ENCODE measurements around the gene PPP2R5D.

DNA sequence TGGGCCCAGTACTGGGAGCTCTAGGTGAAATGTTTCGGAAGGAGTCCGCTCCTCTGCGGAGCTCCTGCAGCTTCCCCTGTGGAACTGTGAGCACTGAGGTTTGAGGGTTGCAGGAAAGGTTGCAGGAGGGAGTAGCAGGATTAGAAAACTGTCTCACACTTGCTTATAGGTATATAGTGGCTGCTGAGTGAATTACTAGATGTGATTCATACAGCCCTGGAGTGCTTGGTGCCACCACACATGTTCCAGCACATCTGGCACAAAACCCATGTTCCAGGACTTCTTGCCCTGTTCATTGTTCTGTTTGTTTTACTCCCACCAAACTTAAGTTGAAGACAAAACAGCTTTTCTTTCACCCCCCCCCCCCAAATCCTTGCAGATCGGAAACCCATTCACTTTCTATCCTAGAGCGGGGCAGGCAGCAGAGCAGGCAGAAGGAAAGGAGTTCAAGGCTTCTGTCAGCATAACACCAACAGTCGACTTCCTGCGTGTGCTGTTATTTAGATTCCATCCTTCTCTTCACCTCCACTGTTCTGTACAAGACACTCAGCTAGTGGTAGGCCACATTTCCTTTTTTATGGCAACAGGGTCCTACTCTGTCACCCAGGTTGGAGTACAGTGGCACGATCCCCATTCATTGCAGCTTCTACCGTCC lies 4.7 kb upstream of the PPP2R5D start:
- TF ChIP-seq, protein P1, sequence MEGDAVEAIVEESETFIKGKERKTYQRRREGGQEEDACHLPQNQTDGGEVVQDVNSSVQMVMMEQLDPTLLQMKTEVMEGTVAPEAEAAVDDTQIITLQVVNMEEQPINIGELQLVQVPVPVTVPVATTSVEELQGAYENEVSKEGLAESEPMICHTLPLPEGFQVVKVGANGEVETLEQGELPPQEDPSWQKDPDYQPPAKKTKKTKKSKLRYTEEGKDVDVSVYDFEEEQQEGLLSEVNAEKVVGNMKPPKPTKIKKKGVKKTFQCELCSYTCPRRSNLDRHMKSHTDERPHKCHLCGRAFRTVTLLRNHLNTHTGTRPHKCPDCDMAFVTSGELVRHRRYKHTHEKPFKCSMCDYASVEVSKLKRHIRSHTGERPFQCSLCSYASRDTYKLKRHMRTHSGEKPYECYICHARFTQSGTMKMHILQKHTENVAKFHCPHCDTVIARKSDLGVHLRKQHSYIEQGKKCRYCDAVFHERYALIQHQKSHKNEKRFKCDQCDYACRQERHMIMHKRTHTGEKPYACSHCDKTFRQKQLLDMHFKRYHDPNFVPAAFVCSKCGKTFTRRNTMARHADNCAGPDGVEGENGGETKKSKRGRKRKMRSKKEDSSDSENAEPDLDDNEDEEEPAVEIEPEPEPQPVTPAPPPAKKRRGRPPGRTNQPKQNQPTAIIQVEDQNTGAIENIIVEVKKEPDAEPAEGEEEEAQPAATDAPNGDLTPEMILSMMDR (IDR thresholded peaks at IDR 0.05; ENCODE audit: control extremely low read depth in 1 of 3, insufficient read depth in 1 of 3, low read depth in 1 of 3, low read length in 3 of 3) = no peak
- TF ChIP-seq POLR2A (IDR thresholded peaks at IDR 0.05; ENCODE audit: control extremely low read depth in 1 of 2, low read depth in 2 of 2, low read length in 2 of 2) = no peak
- TF ChIP-seq HDAC6 (IDR thresholded peaks at IDR 0.05; ENCODE audit: low read depth, low read length) = no peak
- TF ChIP-seq POLR2AphosphoS5 (IDR thresholded peaks at IDR 0.05; ENCODE audit: low read depth, low read length) = no peak
- TF ChIP-seq EZH2 (IDR thresholded peaks at IDR 0.05; ENCODE audit: low read depth, low read length, severe bottlenecking) = no peak
- TF ChIP-seq SIN3A (conservative IDR thresholded peaks at IDR 0.05 in 1 of 2, IDR thresholded peaks at IDR 0.05 in 1 of 2; ENCODE audit: low read depth in 1 of 2, low read length in 2 of 2) = no peak
- TF ChIP-seq EP300 (IDR thresholded peaks at IDR 0.05; ENCODE audit: borderline replicate concordance in 1 of 2, low read depth in 2 of 2, low read length in 2 of 2) = no peak
- no peak for TF ChIP-seq GTF2F1 (IDR thresholded peaks at IDR 0.05; ENCODE audit: borderline replicate concordance, low read depth, low read length)
- TF ChIP-seq RBBP5 (IDR thresholded peaks at IDR 0.05; ENCODE audit: borderline replicate concordance, low read depth, low read length) = no peak

Data from H1 (cell line).